Measurements from ENCODE around the gene RAP2A. TPM values are rescaled to one million over a fixed set of nuclear protein-coding genes. Genes with fewer than 3 reads are reported as not detected.

Gene RAP2A
- total and polyA plus RNA-seq, 9 of the 15 experiments (the other 6 are each of a cell fraction or from before 2014, with no cell fraction given), result 1.8 to 11.7 (median 5.6) TPM

DNA sequence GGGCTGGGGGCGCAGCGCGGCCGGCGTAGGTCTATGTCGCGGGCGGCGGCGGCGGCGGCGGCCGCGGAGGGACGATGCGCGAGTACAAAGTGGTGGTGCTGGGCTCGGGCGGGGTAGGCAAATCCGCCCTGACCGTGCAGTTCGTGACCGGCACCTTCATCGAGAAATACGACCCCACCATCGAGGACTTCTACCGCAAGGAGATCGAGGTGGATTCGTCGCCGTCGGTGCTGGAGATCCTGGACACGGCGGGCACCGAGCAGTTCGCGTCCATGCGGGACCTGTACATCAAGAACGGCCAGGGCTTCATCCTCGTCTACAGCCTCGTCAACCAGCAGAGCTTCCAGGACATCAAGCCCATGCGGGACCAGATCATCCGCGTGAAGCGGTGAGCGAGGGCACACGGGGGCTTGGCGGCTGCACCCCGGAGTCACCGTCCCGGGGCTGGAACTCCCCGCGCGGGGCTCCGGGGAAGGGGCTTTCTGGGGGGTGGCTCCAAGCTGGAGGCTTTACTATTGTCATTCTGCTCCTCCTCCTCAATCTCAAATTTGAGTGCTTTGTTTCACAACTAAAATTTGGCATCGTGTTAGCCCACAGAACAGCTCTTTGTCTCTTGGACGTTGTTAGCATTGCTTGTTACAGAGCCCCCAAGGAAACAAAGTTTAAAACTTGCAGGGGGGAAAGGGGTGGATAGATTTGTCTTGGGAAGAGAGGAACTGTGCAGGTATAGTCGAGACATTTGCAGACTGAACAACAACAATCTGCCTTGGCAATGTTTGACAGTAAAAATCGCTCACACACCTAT lies 630 bp downstream of the RAP2A start (continued):
- peak; percentile 52; the same call in 1 of the 2 replicates for TF ChIP-seq L3MBTL2 (IDR thresholded peaks at IDR 0.05)
- no peak for TF ChIP-seq ZC3H4 (CRISPR knock-in tag; IDR thresholded peaks at IDR 0.05; ENCODE audit: borderline replicate concordance)
- TF ChIP-seq RBBP5 (IDR thresholded peaks at IDR 0.05; ENCODE audit: borderline replicate concordance, insufficient read depth, low read length, poor library complexity, severe bottlenecking), result peak; percentile 29

DNA sequence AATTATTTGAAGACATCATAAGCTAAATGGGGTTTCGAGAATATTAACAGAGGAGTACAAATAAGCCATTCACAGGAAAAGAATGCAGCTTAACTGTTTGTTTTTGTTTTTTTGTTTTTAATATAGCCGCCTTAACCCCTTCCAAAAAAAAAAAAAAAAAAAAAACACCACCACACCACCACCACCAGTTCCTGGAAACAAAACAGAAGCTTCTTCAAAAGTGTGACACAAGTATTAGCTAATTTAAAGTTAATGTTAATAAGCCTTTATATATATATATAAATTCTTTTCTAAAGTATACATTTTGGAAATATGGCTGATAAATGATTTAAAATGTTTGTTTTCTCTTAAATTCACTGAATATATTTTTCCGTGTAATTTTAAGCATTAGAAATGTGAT lies 1.4 kb downstream of the RAP2A start:
- H3K4me1 ChIP-seq (replicated peaks in 1 of 2; ENCODE audit: control insufficient read depth in 2 of 2, insufficient read depth in 2 of 2, low read length in 2 of 2), result peaks cover 6 to 16% of the 10 kb centered on the region in 2 experiments; a peak in 4 of 5 replicates
- no peaks in the 10 kb centered on the region for H3K36me3 ChIP-seq (ENCODE audit: control insufficient read depth, insufficient read depth, low read length)
- DNase-seq (ENCODE audit: extremely low read depth in 1 of 4, low spot score in 3 of 4) (no peak), FAIRE-seq (no peak), ATAC-seq (no peak)
- H3K79me2 ChIP-seq (ENCODE audit: control insufficient read depth, insufficient read depth, low read length), result peaks cover 24% of the 10 kb centered on the region
- H3K9me1 ChIP-seq (ENCODE audit: control insufficient read depth, insufficient read depth, low read length), result no peaks in the 10 kb centered on the region
- no peaks in the 10 kb centered on the region; the same call in 1 of the 2 replicates for H3K9me3 ChIP-seq (replicated peaks; ENCODE audit: control insufficient read depth, insufficient read depth, low read depth, low read length)
- H3K27me3 ChIP-seq (ENCODE audit: control insufficient read depth in 2 of 2, insufficient read depth in 2 of 2, low read length in 2 of 2), result no peaks in the 10 kb centered on the region
- POLR2A ChIA-PET, result no interaction called here
- H4K20me1 ChIP-seq (replicated peaks; ENCODE audit: control insufficient read depth, insufficient read depth, low read length), result no peaks in the 10 kb centered on the region
- no TSS peak for BruUV-seq (replicated peaks)
- peak overlapping the region; percentile 91; the same call in 1 of the 2 replicates for H2AFZ ChIP-seq (ENCODE audit: low read depth, low read length)
- CTCF ChIA-PET (ENCODE audit: low intra/inter-chr PET ratio), result no interaction called here
- in situ Hi-C loops (cut with MboI) (no loop called here), intact Hi-C loops (cut with micrococcal nuclease) (loop anchor here (10.0 kb wide), 2 partner anchors 211 to 1761 kb away; partner anchors contain the start of genes DNAJC3 and MBNL2)
- H3K4me3 ChIP-seq, result peak overlapping the region; percentile 52
- WGBS (ENCODE audit: insufficient coverage, low coverage, missing lambda C conversion rate), result 3% methylated on average over 2 of the region's 3 CpGs
- peak overlapping the region; percentile 83 for H3K4me2 ChIP-seq (ENCODE audit: insufficient read depth, low read length)
- H3K27ac ChIP-seq (ENCODE audit: extremely low read depth, low read depth, low read length), result no peak overlapping the region; the same call in 2 of the 3 replicates
- peak overlapping the region in 1 of 2 experiments; percentile 36; a peak in 1 of 4 replicates for H3K9ac ChIP-seq (ENCODE audit: insufficient read depth in 1 of 2, low read depth in 2 of 2, low read length in 2 of 2)
- TF ChIP-seq ZNF717 (CRISPR knock-in tag; IDR thresholded peaks at IDR 0.05), result no peak
- TF ChIP-seq CREB3 (tag; conservative IDR thresholded peaks at IDR 0.05; ENCODE audit: low read depth), result no peak
- TF ChIP-seq MYC (IDR thresholded peaks at IDR 0.05; ENCODE audit: low read depth, low read length), result no peak
- no peak for TF ChIP-seq MYC (CRISPR knock-in tag; IDR thresholded peaks at IDR 0.05; ENCODE audit: borderline replicate concordance, low read depth)
- TF ChIP-seq HBP1 (CRISPR knock-in tag; IDR thresholded peaks at IDR 0.05), result no peak
- TF ChIP-seq YY1 (IDR thresholded peaks at IDR 0.05; ENCODE audit: borderline replicate concordance in 1 of 3, control insufficient read depth in 1 of 3, extremely low read depth in 1 of 3, insufficient read depth in 3 of 3, insufficient read length in 1 of 3, insufficient replicate concordance in 2 of 3, low read depth in 1 of 3, low read length in 2 of 3), result no peak
- no peak for TF ChIP-seq FOXK2 (conservative IDR thresholded peaks at IDR 0.05 in 1 of 2, IDR thresholded peaks at IDR 0.05 in 1 of 2; ENCODE audit: low read depth in 2 of 2)
- TF ChIP-seq RFX1 (IDR thresholded peaks at IDR 0.05), result no peak
- TF ChIP-seq TCF3 (CRISPR knock-in tag; IDR thresholded peaks at IDR 0.05), result no peak
- no peak for TF ChIP-seq PPARD (CRISPR knock-in tag; IDR thresholded peaks at IDR 0.05)
- TF ChIP-seq EZH2 (IDR thresholded peaks at IDR 0.05; ENCODE audit: borderline replicate concordance, low read depth, low read length), result no peak
- TF ChIP-seq POLR2A (conservative IDR thresholded peaks at IDR 0.05), result no peak
- no peak for TF ChIP-seq ZNF408 (CRISPR knock-in tag; IDR thresholded peaks at IDR 0.05; ENCODE audit: low read depth)
- no peak for TF ChIP-seq ZFP36 (IDR thresholded peaks at IDR 0.05; ENCODE audit: low read depth, low read length, partially characterized antibody)
- TF ChIP-seq SPI1 (IDR thresholded peaks at IDR 0.05; ENCODE audit: borderline replicate concordance, low read depth, low read length), result no peak
